ENCODE measurements around the gene ITGA2B.
"Not testable (repeated sequence)": the region's sequence is repeated elsewhere in the genome, so short reads cannot be mapped to it uniquely, and the experiment has no call there.

The ITGA2B gene

DNA sequence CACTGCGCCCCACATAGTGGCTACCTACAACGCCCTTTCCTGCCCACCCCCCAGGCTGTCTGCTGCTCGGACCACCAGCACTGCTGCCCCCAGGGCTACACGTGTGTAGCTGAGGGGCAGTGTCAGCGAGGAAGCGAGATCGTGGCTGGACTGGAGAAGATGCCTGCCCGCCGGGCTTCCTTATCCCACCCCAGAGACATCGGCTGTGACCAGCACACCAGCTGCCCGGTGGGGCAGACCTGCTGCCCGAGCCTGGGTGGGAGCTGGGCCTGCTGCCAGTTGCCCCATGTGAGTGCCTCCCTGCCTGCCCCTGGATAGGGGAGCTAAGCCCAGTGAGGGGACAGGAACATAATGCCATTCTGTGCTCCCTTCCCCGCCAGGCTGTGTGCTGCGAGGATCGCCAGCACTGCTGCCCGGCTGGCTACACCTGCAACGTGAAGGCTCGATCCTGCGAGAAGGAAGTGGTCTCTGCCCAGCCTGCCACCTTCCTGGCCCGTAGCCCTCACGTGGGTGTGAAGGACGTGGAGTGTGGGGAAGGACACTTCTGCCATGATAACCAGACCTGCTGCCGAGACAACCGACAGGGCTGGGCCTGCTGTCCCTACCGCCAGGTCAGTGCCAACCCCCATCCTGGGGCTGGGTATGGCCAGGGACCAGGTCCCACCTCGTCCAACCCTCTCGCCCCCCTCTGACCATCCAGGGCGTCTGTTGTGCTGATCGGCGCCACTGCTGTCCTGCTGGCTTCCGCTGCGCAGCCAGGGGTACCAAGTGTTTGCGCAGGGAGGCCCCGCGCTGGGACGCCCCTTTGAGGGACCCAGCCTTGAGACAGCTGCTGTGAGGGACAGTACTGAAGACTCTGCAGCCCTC, 37.3 kb downstream of the ITGA2B start:
- DNase-seq (ENCODE audit: low spot score) = no peak

DNA sequence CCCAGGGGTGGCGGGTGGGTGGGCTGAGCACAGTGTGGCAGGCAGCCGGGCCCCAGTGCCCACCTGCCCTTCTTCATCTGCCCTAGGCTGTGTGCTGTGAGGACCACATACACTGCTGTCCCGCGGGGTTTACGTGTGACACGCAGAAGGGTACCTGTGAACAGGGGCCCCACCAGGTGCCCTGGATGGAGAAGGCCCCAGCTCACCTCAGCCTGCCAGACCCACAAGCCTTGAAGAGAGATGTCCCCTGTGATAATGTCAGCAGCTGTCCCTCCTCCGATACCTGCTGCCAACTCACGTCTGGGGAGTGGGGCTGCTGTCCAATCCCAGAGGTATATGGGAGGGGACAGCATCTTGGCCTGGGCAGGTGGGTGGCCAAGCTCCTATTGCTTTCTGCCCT, 38.0 kb downstream of the ITGA2B start:
- no peak for DNase-seq (ENCODE audit: low spot score)

DNA sequence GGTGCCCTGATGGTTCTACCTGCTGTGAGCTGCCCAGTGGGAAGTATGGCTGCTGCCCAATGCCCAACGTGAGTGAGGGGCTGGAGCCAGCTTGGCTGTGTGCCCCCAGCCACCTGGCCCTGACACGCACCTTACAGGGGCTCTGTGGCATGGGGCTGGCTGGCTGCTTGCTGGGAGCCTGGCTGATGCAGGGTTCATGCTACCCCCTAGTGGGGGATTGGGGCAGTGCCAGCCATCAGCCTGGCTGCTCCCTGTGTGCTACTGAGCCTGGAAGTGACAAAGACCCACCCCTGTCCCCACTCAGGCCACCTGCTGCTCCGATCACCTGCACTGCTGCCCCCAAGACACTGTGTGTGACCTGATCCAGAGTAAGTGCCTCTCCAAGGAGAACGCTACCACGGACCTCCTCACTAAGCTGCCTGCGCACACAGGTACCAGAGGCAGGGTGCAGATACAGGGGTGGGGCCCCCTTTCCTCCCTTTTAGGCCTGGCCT, 38.7 kb downstream of the ITGA2B start:
- DNase-seq (ENCODE audit: low spot score) = peak; percentile 79

DNA sequence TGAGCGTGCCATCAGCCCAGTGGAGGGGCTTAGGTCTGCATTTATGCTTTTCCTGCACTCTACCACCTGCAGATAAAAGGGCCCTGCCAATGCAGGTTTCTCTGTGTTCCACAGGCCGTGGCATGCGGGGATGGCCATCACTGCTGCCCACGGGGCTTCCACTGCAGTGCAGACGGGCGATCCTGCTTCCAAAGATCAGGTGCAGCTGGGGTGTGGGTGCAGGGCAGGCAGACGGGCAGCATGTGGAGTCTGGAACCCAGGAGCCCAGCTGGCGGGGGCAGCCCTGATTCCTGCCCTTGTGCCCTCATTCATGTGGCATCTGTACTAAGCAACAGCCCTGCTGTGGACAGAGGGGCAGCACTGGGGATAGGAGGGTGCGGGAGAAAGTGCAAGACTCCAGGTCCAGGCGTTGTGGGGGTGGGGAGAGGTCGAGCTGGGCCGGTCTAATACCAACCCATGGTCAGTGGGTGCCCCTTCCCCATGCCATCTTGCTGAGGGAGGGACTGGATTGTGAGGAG, 39.8 kb downstream of the ITGA2B start:
- no peak for DNase-seq (ENCODE audit: low spot score)

DNA sequence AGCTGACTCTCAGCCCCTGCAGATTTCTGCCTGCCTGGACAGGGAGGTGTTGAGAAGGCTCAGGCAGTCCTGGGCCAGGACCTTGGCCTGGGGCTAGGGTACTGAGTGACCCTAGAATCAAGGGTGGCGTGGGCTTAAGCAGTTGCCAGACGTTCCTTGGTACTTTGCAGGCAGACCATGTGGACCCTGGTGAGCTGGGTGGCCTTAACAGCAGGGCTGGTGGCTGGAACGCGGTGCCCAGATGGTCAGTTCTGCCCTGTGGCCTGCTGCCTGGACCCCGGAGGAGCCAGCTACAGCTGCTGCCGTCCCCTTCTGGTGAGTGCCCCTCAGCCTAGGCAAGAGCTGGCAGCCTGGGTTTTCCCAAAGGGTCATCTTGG, 40.5 kb downstream of the ITGA2B start:
- DNase-seq (ENCODE audit: low spot score) = no peak

DNA sequence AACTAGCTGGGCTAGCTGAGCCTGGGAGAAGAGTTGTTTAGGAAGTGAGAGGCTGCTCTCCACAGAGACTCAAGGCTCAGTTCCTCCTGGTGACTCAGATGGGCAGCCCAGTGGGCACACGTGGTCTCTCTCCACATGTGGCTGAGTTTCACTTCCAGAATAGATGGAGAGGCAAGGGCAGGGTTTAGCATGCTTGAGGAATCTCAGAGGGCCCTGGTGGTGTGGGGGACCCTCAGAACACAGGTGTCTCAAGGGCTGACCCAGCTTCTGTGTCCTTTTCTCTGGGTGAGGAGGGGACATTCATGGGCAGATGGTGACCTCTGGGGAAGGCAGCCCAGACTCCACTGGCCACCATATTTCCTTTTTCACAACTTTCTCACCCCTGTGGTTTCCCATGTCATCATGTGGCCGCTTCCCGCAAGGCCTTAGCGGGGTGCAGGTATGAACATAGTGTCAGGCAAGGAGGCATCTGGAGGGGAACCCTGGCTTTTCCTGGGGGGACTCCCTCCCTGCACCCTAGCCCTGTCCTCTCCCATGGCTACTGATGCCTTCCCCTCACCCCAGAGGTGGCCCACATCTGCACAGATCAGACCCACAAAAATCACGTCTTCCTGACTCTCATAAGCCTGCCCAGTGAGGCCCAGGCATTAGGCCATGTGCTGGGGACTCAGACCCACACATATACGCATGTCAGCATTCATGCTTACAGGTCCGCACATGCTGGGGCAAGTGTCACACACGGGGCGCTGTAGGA, 41.0 kb downstream of the ITGA2B start:
- no peak for DNase-seq (ENCODE audit: low spot score)

DNA sequence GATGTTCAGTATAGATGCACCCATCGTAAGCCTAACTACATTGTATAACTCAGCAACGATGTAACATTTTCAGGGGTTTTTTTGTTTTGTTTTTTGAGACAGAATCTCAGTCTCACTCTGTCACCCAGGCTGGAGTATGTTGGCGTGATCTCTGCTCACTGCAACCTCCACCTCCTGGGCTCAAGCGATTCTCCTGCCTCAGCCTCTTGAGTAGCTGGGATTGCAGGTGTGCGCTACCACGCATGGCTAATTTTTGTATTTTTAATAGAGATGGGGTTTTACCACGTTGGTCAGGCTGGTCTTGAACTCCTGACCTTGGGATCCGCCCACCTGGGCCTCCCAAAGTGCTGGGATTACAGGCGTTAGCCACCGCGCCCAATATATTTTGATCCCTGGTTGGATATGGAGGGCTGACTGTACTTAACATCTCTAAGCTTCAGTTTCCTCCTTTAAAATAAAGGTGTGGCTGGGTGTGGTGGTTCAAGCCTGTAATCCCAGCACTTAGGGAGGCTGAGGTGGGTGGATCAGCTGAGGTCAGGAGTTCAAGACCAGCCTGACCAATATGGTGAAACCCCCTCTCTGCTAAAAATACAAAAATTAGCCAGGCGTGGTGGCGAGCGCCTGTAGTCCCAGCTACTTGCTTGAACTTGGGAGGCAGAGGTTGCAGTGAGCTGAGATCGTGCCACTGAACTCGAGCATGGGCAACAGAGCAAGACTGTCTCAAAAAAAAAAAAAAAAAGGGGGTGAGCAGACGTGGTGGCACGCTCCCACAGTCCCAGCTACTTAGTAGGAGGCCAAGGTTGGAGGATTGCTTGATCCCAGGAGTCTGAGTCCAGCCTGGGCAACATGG, 42.0 kb downstream of the ITGA2B start:
- not testable (repeated sequence) for DNase-seq (ENCODE audit: low spot score)

DNA sequence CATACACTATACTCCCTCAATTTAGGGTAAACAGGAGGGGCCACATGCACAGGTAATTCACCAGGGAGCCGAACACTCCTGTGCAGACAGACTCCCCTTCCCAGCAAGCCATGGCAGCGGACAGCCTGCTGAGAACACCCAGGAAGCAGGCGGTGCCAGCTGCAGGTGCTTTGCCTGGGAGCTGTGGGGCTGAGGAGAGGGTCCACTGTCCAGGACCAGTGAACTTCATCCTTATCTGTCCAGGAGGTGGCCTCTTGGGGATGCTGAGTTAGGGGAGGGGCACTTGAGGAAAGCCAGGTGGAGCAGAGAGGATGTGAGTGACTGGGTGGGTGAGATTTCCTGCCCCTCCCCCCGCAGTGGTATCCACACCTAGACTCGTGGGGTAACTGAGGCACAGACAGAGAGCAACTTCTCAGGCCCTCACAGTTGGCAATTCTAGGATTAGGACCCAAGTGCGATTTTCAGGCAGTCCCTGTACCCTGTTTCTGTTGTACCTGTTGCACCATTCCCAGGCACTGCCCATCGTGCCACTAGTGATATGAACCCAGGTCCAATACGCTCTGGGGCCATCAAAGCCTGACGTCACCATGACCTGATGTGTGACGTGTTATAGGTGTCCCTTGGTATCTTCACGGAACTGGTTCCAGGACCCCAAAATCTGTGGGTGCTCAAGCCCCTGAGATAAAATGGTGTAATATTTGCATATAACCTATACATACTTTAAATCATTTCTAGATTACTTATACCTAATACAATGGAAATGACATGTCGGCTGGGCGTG, 43.2 kb downstream of the ITGA2B start:
- DNase-seq (ENCODE audit: low spot score) = no peak

DNA sequence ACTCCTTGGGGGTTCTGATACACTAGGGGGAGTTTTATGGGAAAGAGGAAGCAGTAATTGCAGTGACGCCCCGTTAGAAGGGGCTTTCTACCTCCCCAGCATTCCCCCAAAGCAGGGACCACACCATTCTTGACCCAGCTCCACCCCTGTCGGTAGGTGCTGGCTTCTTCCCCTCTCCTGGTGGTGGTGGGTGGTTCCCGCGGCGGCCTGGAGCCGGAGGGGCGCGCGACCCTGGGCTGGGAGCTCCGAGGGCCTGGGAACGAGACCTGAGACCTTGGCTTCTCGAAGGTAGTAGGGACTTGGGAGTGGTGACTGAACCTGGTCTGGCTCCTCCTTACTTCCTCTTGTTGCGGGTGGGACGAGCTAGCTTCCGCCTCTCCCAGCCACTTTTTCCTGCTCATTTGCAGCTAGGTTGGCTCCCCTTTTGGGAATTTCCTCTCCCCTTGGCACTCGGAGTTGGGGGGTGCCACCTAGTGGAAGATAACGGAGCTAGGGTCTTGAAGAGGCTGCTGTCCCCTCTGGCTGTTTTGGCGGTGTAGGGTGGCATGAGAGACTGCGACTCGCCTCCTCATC, 43.9 kb downstream of the ITGA2B start:
- peak; percentile 34 for DNase-seq (ENCODE audit: low spot score)

DNA sequence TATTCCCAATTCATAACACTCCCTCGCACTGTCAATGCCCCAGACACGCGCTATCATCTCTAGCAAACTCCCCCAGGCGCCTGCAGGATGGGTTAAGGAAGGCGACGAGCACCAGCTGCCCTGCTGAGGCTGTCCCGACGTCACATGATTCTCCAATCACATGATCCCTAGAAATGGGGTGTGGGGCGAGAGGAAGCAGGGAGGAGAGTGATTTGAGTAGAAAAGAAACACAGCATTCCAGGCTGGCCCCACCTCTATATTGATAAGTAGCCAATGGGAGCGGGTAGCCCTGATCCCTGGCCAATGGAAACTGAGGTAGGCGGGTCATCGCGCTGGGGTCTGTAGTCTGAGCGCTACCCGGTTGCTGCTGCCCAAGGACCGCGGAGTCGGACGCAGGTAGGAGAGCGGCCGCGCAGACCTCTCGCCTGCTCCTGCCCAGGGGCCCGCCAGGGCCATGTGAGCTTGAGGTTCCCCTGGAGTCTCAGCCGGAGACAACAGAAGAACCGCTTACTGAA, 44.5 kb downstream of the ITGA2B start, which contains the start of gene GRN:
Gene GRN (plus strand): TSS at position 364 of the 515 bp plus-strand sequence. CDS start 3,863 bp downstream, outside the sequence.
- peak; percentile 91 for DNase-seq (ENCODE audit: low spot score)

DNA sequence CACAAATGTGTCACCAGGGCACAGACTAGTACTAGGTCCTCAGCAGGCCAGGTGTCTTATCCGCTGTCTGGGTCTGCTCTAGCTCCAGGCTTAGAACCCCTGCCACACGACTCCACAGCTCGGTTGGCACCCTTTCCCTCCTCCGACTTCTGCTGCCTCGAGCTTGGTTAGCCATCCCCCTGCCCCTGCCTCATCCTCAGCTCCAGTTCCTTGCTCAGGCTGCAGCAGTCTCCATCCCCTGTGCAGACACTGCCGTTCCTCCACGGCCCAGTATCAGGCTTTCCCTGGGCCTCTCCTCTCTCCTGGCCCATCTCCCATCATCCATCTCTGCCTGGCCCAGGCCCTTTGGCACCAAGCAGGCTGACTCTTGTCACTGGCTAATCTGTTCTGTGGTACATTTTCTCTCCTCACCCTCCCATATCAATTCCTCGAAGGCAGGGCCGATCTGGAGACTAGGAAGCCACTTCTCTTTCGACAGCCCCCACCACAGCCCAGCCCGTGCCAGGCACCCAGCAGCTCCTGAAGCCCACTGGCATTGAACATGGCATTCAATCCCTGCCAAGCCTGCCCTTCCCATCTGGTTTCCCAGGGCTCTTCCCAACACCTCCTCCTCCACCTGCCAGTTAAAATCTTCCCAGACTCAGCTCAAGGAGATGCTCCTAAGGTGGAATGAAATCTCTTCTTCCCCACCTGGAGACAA, 45.8 kb downstream of the ITGA2B start:
- no peak for DNase-seq (ENCODE audit: low spot score)

DNA sequence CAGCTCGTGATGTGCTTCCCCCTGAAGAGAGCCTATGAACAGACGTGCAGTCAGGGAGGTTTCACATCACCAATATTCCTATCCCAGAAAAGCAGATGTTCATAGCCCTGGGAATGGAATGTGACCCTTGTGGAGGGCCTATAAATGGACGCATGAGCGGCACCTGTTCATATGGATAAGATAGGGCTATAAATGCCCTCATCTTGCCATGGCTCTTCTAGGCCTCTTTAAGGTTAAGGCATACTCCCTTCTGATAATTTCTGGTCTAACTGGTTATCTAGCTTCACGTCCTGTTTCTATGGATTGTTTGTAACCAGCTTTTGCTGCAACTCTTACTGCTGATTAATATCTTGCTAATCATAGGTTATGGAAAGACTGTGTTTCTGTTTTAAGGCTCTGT, 48.9 kb downstream of the ITGA2B start:
- not testable (repeated sequence) for DNase-seq (ENCODE audit: low spot score)

DNA sequence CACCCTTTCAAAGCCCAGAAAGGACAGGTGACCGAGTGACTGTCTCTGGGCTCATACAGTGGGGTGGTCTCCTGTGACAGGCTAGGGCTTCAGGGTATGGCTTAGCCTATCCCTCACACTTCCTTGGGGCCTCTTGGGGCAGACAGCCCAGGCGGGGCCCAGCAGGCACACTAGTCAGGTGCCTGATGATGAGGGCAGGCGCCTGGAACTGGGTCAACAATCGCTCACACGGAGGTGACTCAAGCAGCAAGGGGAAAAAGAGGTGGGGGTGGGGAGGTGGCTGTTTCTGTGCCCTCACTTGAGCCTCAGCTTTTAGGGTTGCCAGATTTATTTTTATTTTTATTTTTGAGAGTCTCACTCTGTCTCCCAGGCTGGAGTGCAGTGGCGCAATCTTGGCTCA, 50.7 kb downstream of the ITGA2B start:
- DNase-seq (ENCODE audit: low spot score) = no peak

DNA sequence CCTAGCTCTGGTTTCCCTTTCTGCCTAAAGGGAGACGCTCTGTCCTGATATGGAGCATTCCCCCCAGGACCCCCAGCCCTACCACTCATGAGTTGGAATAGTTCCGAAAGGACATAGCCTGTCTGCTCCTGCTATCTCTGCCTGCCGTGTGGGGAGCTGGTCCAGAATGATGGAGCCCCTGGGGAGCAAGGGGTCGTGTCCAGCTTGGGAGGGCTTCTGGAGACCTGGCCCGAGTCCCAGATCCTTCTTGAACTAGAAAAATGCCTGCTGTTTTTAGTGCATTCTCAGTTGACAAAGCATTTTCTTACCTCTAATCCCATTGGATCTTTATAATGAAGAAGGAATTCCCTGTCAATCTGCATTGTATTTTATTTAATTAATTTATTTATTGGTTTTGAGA, 53.5 kb downstream of the ITGA2B start:
- no peak for DNase-seq (ENCODE audit: low spot score)

DNA sequence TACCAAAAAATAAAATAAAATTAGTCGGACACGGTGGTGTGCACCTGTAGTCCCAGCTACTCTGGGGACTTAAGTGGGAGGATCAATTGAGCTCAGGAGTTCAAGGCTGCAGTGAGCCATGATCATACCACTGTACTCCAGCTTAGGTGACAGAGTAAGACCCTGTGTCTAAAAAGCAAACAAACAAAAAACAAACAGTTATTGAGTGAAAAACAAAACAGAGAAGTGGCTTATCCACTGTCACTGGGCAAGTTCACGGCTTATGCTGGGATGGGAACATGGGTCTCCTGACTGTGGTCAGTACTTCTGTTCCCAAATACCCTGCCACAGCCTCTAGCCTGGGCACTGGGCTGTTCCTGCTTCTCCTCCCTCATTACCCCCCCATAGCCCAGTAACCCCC, 53.9 kb downstream of the ITGA2B start:
- DNase-seq (ENCODE audit: low spot score) = no peak

DNA sequence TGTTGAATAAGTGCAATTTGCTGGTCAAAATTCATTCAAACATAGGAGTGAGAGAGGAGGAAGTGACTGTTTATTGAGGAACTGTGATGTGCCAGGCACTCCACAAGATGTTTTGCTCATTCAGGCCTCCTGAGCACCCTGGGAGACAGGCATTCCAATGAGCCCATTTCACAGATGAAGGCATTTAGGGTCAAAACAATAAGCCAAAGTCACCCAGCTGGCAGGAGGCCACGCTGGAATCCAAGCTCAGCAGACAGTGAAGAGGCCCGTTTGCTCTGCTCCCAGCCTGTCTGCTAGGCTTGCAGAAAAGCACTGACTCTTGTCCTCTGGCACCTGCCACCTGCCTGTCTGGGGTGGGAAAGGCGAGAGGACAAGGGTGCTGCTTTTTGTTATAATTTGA, 54.7 kb downstream of the ITGA2B start:
- no peak for DNase-seq (ENCODE audit: low spot score)

DNA sequence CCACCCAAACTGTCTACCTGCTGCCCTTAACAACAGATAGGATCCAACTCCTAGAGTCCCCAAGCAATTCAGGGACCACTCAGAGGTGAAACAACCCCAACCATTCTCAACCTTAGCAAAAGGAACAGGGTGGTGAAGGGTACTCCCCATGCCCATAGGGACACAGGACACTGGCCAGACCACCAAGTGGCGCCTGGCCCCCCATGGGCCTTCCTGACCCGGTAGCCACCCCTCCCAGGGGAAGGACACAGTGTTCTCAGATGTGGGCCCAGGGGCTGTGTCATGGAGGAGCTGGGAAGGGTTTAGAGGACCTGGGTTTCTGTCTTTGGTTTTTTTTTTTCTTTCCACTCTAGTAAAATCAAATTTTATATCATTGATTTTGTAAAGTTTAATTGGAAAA, 55.1 kb downstream of the ITGA2B start:
- DNase-seq (ENCODE audit: low spot score) = no peak

DNA sequence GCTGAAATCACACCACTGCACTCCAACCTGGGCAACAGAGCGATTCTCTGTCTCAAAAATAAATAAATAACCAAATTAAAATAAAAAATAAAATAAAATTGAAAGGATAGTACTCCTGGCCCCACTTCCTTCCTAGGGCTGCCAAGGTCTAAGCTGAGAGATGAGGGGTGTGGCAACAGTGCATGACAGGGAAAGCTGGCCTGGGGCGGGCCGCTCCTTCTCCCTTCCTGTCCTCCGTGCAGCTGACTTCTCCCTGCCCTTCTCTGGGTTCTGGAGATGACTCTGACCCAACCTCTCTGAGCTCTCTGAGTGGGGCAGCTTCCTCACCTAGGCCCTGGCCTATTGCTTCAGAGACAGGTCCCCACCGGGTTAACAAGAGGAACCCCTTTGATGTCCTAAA, 56.1 kb downstream of the ITGA2B start:
- DNase-seq (ENCODE audit: low spot score) = no peak

DNA sequence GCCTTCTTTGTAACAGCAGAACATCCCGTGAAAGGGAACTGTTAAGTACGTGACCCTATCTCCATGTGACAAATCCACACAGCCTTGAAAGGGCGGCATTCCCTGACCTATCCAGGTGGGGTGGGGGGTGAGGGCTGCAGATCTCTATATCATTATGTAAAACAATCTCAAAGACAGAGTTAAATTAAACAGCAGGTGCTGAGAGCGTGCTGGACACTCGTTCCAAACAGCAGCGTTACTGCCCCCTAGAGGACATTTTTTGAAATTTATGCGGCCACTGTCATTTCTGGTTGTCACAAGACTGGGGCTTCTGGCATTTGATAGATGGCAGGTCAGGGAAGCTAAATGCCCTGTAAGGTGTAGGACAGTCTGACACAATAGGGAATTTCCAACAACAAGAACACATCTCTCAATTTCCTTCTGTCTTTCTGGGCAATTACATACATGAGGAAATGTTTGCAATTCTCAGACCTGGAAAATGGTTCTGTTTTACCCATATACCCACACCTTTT, 58.1 kb downstream of the ITGA2B start:
- peak; percentile 89 for DNase-seq (ENCODE audit: low spot score)

DNA sequence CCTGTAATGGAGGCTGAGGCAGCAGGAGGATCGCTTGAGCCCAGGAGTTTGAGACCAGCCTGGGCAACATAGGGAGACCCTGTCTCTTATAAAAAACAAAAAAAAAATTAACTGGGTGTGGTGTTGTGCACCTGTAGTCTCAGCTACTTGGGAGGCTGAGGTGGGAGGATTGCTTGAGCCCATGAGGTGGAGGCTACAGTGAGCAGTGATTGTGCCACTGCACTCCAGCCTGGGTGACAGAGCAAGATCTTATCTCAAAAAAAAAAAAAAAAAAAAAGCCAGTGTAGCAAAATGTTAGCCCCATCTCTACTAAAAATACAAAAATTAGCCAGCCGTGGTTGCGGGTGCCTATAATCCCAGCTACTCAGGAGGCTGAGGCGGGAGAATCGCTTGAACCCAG, 59.2 kb downstream of the ITGA2B start:
- DNase-seq (ENCODE audit: low spot score) = not testable (repeated sequence)
